OCI-LY3 (cell line): Measurements from ENCODE around the gene PLBD2.
A peak's percentile ranks its signal among the peaks of the same experiment; 100 is the strongest.

Source experiments
- H2AFZ ChIP-seq: fragments of 200-600, 300-600 bp; shearing (Covaris generic); 2 replicates; pipeline ENCODE4 v1.6.0; 2014; ENCODE audit warnings: antibody characterized with exemption, low read depth, low read length
- H3K27ac ChIP-seq: fragments of 200-600, 300-600 bp; sonication (generic); 2 replicates; pipeline ENCODE4 v1.5.1; 2014; ENCODE audit warnings: mild to moderate bottlenecking, low read length, moderate library complexity, mixed read lengths
- H3K27me3 ChIP-seq: fragments of 200-600, 300-600 bp; sonication (generic); 2 replicates; pipeline ENCODE4 v1.6.1; 2014; ENCODE audit warnings: low read depth, low read length, mixed read lengths
- H3K36me3 ChIP-seq: fragments of 200-600, 300-600 bp; sonication (generic); replicated peaks from 2 replicates; pipeline ENCODE3; 2014; ENCODE audit warnings: low read depth, low read length, mixed read lengths
- H3K4me1 ChIP-seq: fragments of 300-600, 200-600 bp; sonication (generic); 2 replicates; pipeline ENCODE4 v1.6.1; 2014; ENCODE audit warnings: low read length, mixed read lengths
- H3K4me2 ChIP-seq: fragments of 200-600, 300-600 bp; sonication (generic); 2 replicates; pipeline ENCODE4 v1.6.1; 2014; ENCODE audit warnings: low read length, mixed read lengths
- H3K4me3 ChIP-seq: fragments of 300-600, 200-600 bp; sonication (generic); 2 replicates; pipeline ENCODE4 v1.5.1; 2014; ENCODE audit warnings: antibody characterized with exemption, mild to moderate bottlenecking, low read length, moderate library complexity
- H3K79me2 ChIP-seq: fragments of 300-600, 200-600 bp; shearing (Covaris generic); 2 replicates; pipeline ENCODE4 v1.6.1; 2014; ENCODE audit warnings: mild to moderate bottlenecking, low read length, mixed read lengths
- H3K9ac ChIP-seq: fragments of 300-600, 200-600 bp; shearing (Covaris generic); 2 replicates; pipeline ENCODE4 v1.6.0; 2014; ENCODE audit warnings: mild to moderate bottlenecking, low read length, moderate library complexity
- H3K9me3 ChIP-seq: fragments of 200-600, 300-600 bp; shearing (Covaris generic); 2 replicates; pipeline ENCODE4 v1.6.1; 2014; ENCODE audit warnings: low read length, mixed read lengths; ENCODE audit not compliant: insufficient read depth
- H4K20me1 ChIP-seq: fragments of 200-600, 300-600 bp; sonication (generic); 2 replicates; pipeline ENCODE4 v1.6.1; 2016; ENCODE audit warnings: low read length, mixed read lengths; ENCODE audit not compliant: insufficient read depth
- CTCF ChIP-seq: fragments of 200-600, 300-600 bp; sonication (generic); IDR thresholded peaks from 2 replicates; pipeline ENCODE4 v1.5.1; 2014; ENCODE audit warnings: antibody characterized with exemption, low read length, low read depth
- EZH2phosphoT487 ChIP-seq: fragments of 200-600 bp; shearing (Covaris generic); IDR thresholded peaks from 2 replicates; pipeline ENCODE4 v1.6.1; 2018; ENCODE audit warnings: antibody characterized with exemption, mixed run types, low read depth

Gene PLBD2

DNA sequence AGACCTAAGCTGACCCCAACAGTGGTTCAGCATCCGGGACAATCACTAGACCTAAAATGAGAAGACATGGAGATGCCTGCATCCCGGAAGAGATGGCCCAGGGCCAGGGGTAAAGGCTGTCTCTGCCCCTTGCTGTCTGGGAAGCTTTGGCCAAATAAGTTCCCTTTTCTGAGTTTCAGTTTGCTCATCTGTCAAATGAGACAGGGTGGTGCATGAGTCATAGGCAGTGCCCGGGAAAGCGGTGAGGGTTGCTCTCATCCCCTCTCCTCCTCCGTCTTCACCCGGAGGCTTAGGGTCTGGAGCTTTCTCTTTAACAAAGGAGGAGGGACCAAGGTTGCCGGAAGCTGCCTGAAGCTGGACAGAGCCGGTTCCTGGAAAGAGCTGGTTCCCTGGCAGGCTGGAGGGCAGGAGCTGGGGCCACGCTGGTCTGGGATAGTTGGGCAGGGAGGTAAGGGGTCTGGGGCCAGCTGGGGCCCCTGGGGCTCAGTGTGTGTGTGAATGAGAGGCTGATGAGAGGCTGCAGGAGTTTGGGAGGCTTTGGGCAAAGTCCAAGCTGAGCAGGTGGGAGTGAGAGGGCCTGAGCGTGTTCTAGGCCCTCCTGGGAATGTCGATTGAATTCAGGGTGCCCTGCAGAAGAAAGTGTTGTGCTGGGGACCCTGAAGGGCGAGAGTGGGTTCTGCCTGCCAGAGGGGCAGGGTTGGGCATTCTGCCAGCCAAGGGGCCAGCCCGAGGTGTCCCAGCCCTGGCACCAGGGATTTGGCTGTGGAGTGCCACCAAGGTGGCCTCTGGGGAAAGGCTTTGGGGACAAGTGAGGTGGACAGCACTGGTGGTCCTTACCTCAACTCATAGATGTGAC is 63.9 kb downstream of the PLBD2 start, which contains the start of gene SDSL:
TSS of gene SDSL (plus strand) at position 351 of the 856 bp plus-strand sequence. CDS start 5,603 bp downstream, outside the sequence.
- Histone ChIP-seq H3K4me1 (peaks cover 40% of the 10 kb centered on the region), H2AFZ (peak within 1 kb of the TSS; percentile 47), H3K27me3 (peaks cover 43% of the 10 kb centered on the region), H3K4me2 (peak within 1 kb of the TSS; percentile 88), H3K4me3 (peak within 1 kb of the TSS; percentile 77), H4K20me1 (no peaks in the 10 kb centered on the region), H3K79me2 (no peaks in the 10 kb centered on the region), H3K9ac (peak within 1 kb of the TSS; percentile 73), H3K36me3 (no peaks in the 10 kb centered on the region), H3K27ac (peak within 1 kb of the TSS; percentile 33; the same call in 1 of the 2 replicates), H3K9me3 (no peaks in the 10 kb centered on the region)
- TF ChIP-seq CTCF (no peak), EZH2phosphoT487 (no peak)

DNA sequence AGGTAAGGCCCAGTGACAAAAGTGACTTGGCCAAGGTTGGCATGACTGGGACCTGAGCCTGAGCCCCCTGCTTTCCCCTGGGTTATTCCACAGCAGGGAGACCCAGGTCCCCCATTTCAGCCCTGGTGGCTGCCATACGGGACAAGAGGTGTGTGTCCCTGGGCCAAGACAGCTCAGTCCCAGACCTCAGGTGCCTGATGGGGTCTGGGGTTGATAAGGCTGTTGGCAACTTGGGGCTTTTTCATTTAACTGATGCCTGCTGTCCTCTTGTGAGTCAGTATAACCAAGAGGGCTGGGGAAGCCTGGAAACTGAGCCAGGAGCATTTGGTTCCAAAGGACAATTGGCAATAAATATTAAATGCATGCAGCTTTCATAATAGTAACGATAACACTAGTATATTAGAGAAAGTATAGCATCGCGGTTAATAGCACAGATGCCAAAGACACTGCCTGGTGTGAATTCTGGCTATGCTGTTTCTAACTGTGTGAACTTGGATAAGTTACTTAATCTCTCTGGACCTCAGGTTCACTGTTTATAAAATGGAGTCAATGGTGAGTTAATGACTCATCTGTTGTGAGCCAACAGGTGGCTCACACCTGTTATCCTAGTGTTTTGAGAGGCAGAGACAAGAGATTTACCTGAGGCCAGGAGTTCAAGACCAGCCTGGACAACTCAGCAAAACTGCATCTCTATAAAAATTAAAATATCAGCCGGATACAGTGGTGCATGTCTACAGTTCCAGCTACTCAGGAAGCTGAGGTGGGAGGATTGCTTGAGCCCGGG is 64.7 kb downstream of the PLBD2 start:
- TF ChIP-seq CTCF (no peak), EZH2phosphoT487 (no peak)
- Histone ChIP-seq H3K27ac (no peak overlapping the region), H3K4me3 (peak overlapping the region; percentile 77), H2AFZ (no peak overlapping the region), H3K27me3 (peaks cover 51% of the 10 kb centered on the region), H3K9ac (peak overlapping the region; percentile 73; the same call in 1 of the 2 replicates), H3K4me1 (peaks cover 40% of the 10 kb centered on the region), H3K36me3 (no peaks in the 10 kb centered on the region), H4K20me1 (peaks cover 6% of the 10 kb centered on the region; the same call in 1 of the 2 replicates), H3K4me2 (peak overlapping the region; percentile 88), H3K79me2 (no peaks in the 10 kb centered on the region), H3K9me3 (no peaks in the 10 kb centered on the region)

DNA sequence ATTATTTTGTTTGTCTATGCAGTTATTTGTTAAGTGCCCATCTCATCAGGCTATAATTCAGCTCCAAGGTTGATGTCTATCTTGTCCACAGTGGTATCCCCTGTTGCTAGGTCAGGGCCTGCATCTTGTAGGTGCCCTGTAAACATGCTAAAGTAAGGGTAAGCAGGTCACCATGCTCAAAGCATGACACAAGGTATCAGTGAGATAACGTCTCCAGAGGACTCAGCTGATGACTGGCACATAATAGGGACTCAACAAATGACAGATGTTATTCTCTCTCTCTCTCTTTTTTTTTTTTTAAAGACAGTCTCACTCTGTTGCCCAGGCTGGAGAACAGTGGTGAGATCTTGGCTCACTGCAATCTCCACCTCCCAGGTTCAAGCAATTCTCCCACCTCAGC is 66.1 kb downstream of the PLBD2 start:
- no peaks in the 10 kb centered on the region for H3K36me3 ChIP-seq
- H3K27ac ChIP-seq = no peak overlapping the region
- no peak overlapping the region for H3K4me2 ChIP-seq
- H2AFZ ChIP-seq = no peak overlapping the region
- no peaks in the 10 kb centered on the region for H3K9me3 ChIP-seq
- H3K4me1 ChIP-seq = peaks cover 40% of the 10 kb centered on the region
- H3K4me3 ChIP-seq = no peak overlapping the region
- no peaks in the 10 kb centered on the region for H3K79me2 ChIP-seq
- TF ChIP-seq EZH2phosphoT487 (no peak), CTCF (no peak)
- H3K9ac ChIP-seq = no peak overlapping the region
- H3K27me3 ChIP-seq = peaks cover 65% of the 10 kb centered on the region
- H4K20me1 ChIP-seq = peaks cover 6% of the 10 kb centered on the region; the same call in 1 of the 2 replicates
